ENCODE results near the gene PRKAR1B.
A peak's percentile ranks its signal among the peaks of the same experiment; 100 is the strongest.

The PRKAR1B gene

GRCh38 chr7:566100-566499, 161.0 kb downstream of the PRKAR1B start (continued):
- TF ChIP-seq ZNF747 (tag by site-specific recombination; IDR thresholded peaks at IDR 0.05) = 0 out of 2 replicates have a peak, but pooled peaks have one; percentile 33
- TF ChIP-seq REPIN1 (tag by site-specific recombination; IDR thresholded peaks at IDR 0.05; ENCODE audit: low read depth) = no peak
- 0 out of 2 replicates have a peak, but pooled peaks have one; percentile 17 for TF ChIP-seq HIC1 (tag by site-specific recombination; IDR thresholded peaks at IDR 0.05)
- TF ChIP-seq ZNF202 (tag by site-specific recombination; IDR thresholded peaks at IDR 0.05; ENCODE audit: borderline replicate concordance) = no peak
- TF ChIP-seq, protein P1, sequence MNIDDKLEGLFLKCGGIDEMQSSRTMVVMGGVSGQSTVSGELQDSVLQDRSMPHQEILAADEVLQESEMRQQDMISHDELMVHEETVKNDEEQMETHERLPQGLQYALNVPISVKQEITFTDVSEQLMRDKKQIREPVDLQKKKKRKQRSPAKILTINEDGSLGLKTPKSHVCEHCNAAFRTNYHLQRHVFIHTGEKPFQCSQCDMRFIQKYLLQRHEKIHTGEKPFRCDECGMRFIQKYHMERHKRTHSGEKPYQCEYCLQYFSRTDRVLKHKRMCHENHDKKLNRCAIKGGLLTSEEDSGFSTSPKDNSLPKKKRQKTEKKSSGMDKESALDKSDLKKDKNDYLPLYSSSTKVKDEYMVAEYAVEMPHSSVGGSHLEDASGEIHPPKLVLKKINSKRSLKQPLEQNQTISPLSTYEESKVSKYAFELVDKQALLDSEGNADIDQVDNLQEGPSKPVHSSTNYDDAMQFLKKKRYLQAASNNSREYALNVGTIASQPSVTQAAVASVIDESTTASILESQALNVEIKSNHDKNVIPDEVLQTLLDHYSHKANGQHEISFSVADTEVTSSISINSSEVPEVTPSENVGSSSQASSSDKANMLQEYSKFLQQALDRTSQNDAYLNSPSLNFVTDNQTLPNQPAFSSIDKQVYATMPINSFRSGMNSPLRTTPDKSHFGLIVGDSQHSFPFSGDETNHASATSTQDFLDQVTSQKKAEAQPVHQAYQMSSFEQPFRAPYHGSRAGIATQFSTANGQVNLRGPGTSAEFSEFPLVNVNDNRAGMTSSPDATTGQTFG (tag by site-specific recombination; IDR thresholded peaks at IDR 0.05; ENCODE audit: borderline replicate concordance) = peak; percentile 82
- no peak for TF ChIP-seq OVOL3 (tag by site-specific recombination; IDR thresholded peaks at IDR 0.05)
- TF ChIP-seq ZNF311 (tag by site-specific recombination; IDR thresholded peaks at IDR 0.05; ENCODE audit: borderline replicate concordance) = peak; percentile 93; the same call in 1 of the 2 replicates
- no peak for TF ChIP-seq ZNF488 (tag by site-specific recombination; IDR thresholded peaks at IDR 0.05)
- no peak for TF ChIP-seq INSM2 (tag by site-specific recombination; IDR thresholded peaks at IDR 0.05)
- TF ChIP-seq, protein P2, sequence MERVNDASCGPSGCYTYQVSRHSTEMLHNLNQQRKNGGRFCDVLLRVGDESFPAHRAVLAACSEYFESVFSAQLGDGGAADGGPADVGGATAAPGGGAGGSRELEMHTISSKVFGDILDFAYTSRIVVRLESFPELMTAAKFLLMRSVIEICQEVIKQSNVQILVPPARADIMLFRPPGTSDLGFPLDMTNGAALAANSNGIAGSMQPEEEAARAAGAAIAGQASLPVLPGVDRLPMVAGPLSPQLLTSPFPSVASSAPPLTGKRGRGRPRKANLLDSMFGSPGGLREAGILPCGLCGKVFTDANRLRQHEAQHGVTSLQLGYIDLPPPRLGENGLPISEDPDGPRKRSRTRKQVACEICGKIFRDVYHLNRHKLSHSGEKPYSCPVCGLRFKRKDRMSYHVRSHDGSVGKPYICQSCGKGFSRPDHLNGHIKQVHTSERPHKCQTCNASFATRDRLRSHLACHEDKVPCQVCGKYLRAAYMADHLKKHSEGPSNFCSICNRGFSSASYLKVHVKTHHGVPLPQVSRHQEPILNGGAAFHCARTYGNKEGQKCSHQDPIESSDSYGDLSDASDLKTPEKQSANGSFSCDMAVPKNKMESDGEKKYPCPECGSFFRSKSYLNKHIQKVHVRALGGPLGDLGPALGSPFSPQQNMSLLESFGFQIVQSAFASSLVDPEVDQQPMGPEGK (tag by site-specific recombination; IDR thresholded peaks at IDR 0.05) = no peak
- TF ChIP-seq ZNF37A (tag by site-specific recombination; IDR thresholded peaks at IDR 0.05) = no peak
- no peak for TF ChIP-seq ZBTB1 (tag by site-specific recombination; IDR thresholded peaks at IDR 0.05)
- no peak for TF ChIP-seq ZNF76 (tag by site-specific recombination; IDR thresholded peaks at IDR 0.05; ENCODE audit: borderline replicate concordance, low read depth)
- no peak for TF ChIP-seq ZNF398 (tag by site-specific recombination; IDR thresholded peaks at IDR 0.05)
- peak; percentile 96 for TF ChIP-seq ATF2 (tag by site-specific recombination; IDR thresholded peaks at IDR 0.05; ENCODE audit: low read depth)
- 0 out of 2 replicates have a peak, but pooled peaks have one; percentile 47 for TF ChIP-seq ZNF114 (tag by site-specific recombination; IDR thresholded peaks at IDR 0.05)
- TF ChIP-seq, protein P3, sequence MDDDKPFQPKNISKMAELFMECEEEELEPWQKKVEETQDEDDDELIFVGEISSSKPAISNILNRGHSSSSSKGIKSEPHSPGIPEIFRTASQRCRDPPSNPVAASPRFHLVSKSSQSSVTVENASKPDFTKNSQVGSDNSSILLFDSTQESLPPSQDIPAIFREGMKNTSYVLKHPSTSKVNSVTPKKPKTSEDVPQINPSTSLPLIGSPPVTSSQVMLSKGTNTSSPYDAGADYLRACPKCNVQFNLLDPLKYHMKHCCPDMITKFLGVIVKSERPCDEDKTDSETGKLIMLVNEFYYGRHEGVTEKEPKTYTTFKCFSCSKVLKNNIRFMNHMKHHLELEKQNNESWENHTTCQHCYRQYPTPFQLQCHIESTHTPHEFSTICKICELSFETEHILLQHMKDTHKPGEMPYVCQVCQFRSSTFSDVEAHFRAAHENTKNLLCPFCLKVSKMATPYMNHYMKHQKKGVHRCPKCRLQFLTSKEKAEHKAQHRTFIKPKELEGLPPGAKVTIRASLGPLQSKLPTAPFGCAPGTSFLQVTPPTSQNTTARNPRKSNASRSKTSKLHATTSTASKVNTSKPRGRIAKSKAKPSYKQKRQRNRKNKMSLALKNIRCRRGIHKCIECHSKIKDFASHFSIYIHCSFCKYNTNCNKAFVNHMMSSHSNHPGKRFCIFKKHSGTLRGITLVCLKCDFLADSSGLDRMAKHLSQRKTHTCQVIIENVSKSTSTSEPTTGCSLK (tag by site-specific recombination; IDR thresholded peaks at IDR 0.05) = no peak
- peak; percentile 87; the same call in 1 of the 2 replicates for TF ChIP-seq ZNF776 (tag by site-specific recombination; IDR thresholded peaks at IDR 0.05; ENCODE audit: borderline replicate concordance)
- no peak for TF ChIP-seq KLF17 (tag by site-specific recombination; IDR thresholded peaks at IDR 0.05)
- no peak for TF ChIP-seq ZNF529 (tag by site-specific recombination; IDR thresholded peaks at IDR 0.05; ENCODE audit: insufficient replicate concordance)
- no peak for TF ChIP-seq ZNF157 (tag by site-specific recombination; IDR thresholded peaks at IDR 0.05)
- no peak for TF ChIP-seq ZNF23 (tag by site-specific recombination; IDR thresholded peaks at IDR 0.05; ENCODE audit: borderline replicate concordance)
- no peak for TF ChIP-seq ZNF433 (tag by site-specific recombination; IDR thresholded peaks at IDR 0.05; ENCODE audit: low read depth)
